Activated CD8-positive, alpha-beta memory T cell treated with anti-CD3 and anti-CD28 coated beads for 4 hours (primary cell): ENCODE data around the gene EHBP1.

Experiments used
- DNase-seq, 2 donors: peaks; one replicate each; pipeline ENCODE4 v3.0.0-alpha.2; 2020; ENCODE audit warnings: low read depth in 2 of 2

Gene EHBP1

DNA sequence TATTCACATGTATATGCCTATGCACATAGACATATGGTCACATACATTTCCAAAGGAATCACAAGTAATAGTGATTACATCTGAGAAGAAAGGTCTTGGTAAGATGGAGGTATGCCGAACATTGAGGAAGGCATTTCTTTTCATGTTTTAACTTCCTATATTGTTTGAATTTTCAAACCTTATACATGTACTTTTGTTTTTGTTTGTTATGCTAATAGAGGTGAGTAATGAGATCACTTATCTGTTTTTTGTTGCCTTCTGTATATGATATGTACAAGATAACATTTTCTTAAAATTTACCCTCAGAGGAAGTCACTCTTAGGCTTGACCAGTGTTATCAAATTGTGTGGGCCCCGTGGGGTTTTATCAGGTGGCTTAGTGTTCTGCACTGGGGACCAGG lies 178.6 kb downstream of the EHBP1 start:
- no peak for DNase-seq

DNA sequence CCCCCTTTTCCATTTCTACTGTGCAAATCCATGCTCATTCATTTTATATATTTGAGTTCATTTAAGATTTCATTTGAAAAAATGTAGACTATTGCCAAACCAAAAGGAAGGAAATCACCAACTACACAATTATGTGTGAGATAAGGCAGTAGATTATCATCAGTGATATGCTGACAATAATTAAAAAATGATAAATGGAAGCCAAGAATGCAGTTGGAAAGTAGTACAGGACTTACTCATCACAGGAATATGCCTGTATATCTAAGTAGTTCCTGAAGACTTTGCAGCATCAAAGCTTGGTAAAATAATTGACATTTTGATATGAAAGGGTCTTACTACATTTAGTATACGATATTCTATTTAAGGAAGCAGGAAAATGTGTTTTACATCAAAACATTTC lies 179.0 kb downstream of the EHBP1 start:
- no peak for DNase-seq

DNA sequence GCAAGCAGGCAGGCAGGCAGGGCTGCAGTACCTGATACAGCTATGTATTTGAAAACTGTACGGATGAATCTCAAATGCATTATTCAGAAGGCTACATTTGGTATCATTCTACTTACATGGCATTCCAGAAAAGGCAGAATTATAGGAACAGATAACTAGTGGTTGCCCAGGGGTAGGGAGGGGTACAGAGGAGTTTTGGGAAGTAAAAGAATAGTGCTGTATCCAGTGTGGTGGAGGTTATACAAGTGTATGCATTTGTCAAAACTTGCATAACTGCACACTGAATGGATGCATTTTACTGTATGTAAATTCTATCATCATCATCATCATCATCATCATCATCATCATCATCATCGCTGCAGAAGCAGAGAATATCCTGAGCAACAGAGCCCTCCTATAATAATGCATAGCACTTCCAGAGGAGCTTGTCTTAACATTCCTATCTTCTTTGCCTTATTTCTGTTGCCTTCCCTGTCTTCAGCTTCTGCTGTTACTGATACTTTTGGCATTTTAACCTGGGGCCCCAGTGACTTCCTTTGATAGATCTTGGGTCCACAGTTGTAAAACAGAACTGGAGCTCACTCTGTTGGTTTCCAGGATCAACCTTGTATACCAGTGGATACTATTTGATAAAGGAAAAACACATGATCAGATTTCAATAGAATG lies 189.6 kb downstream of the EHBP1 start:
- no peak for DNase-seq

DNA sequence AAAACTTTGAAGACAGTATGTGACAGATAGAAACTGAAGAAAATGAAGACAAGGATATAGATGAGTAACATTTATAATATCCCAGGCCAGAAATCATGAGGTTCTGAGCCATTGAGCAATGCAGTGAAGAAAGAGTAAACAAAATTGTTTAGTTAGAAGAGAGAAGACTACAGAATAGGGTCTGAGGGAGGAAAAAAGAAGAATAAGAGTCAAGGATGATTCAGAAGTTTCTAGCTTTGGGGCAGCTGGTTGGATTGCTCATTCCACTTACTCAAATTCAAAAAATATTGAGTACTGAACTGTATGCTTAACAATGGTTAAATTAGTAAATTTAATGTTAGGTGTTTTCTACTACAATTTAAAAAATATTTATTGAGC lies 190.1 kb downstream of the EHBP1 start:
- no peak for DNase-seq

DNA sequence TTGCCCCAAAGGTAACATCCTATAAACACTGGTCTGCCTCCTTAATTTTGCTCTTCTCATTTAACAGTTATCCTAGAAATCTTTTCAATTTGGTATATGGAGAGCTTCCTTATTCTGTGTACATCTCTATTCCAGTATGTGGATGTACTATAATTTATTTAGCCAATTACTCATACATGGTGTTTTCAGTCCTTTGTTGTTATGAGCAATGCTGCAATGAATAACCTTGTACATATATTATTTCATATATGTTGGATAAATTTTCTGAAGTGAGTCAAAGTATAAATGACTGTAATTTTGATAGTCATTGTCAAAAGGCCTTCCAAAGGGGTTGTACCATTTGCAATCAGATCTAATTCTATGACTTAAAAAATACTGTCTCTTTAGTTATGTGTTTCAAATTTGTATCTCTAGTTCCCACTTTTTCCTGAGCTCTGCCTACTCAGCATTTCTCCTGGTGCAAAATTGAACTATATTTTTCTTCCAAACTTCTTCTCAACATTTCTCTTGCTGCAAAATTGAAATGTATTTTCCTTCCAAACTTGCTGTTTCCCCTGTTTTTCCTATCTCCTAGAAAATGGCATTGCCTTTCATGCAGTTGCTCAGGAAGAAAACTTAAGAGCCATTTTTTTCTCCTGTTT lies 191.8 kb downstream of the EHBP1 start:
- no peak for DNase-seq

- DNase-seq: no peak
These were observed 198.8 kb downstream of the EHBP1 start for GRCh38 chr2:62904344-62904743.

GRCh38 chr2:62908145-62908544 lies 202.6 kb downstream of the EHBP1 start:
- DNase-seq: no peak

GRCh38 chr2:62913311-62913710 lies 207.8 kb downstream of the EHBP1 start:
- no peak for DNase-seq

GRCh38 chr2:62919041-62919440 lies 213.5 kb downstream of the EHBP1 start:
- DNase-seq: no peak

- DNase-seq: no peak
These were observed 214.6 kb downstream of the EHBP1 start for GRCh38 chr2:62920070-62920469.

GRCh38 chr2:62923242-62923641 lies 217.7 kb downstream of the EHBP1 start:
- no peak for DNase-seq

- no peak for DNase-seq
These were observed 218.4 kb downstream of the EHBP1 start for GRCh38 chr2:62923881-62924280.

GRCh38 chr2:62928015-62928414 lies 222.5 kb downstream of the EHBP1 start:
- no peak for DNase-seq

DNA sequence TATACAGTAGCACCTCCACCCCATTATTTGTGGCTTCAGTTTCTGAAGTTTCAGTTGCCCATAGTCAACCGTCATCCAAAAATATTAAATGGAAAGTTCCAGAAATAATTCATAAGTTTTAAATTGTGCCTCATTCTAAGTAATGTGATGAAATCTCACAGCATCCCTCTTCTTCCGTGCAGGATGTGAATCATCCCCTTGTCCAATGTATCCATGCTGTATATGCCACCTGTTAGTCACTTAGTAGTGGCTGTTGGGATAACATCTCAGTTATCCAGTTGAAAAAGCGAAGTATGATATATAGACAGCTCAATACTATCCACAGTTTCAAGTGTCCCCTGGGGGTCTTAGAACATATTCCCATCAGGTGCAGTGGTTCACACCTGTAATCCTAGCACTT lies 226.0 kb downstream of the EHBP1 start:
- DNase-seq: no peak

DNA sequence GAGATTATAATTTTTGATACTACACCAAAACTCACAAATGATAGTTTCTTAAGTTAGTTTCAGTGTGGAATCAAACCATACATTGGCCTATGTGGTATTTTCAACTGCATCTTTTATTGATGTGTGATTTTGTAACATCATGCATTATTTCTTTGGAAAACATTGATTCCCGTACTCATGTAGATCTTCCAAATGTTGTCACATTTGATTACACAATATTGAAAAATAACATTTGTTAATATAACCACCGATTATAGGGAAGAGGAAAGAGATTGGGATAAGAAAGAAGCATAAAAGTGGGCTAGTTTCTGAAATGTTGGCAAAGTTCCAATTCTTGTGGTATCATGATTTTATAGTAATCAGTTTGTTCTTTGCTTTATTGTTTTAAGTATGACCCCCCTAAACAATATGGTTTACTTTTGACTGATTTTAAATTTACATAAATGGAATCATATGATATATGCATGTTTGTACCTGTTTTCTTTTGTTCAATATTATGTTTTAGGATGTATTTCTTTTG lies 227.9 kb downstream of the EHBP1 start:
- no peak for DNase-seq

DNA sequence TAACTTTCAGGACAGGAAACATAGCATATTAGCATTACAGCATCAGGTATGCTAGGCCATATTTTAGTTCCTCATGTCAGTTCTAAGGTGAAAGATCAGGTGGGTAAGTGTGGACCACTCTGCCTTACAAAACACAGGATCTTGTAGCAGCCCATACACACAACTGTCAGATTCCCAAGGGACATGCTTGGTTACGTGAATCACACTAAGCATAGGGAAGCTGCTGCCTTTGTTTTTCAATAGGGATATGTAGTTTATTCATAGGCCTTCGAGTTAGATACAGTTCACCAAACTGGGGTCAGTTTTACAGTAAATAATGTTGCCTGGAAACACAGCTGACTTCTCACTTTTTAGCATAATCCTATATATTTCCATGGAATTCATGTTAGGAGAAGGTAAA lies 229.0 kb downstream of the EHBP1 start:
- DNase-seq: no peak

- DNase-seq: no peak
These were observed 232.6 kb downstream of the EHBP1 start for GRCh38 chr2:62938126-62938525.

GRCh38 chr2:62939735-62940491 lies 234.4 kb downstream of the EHBP1 start:
- DNase-seq: no peak

DNA sequence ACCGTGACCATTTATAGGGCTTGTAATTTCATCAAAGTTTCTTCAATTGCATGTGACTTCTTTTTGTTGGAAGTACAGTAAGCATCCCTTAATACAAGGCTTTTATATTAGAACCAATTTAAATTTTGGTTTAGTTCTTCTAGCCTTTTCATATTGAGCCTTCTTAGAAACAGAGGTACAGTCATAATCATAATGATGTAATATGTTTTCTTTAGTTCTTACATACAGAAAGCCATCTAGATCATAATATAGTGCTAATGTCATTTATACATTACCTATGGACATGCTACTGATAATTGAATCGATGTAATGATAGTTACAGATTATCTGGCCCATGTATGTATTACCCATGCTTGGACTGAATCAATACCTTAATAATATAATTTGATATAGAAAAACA lies 235.2 kb downstream of the EHBP1 start:
- DNase-seq: no peak

GRCh38 chr2:62941413-62941812 lies 235.9 kb downstream of the EHBP1 start:
- DNase-seq: no peak

- DNase-seq: no peak
These were observed 238.8 kb downstream of the EHBP1 start for GRCh38 chr2:62944362-62944761.

GRCh38 chr2:62947403-62947802 lies 241.9 kb downstream of the EHBP1 start:
- DNase-seq: no peak

DNA sequence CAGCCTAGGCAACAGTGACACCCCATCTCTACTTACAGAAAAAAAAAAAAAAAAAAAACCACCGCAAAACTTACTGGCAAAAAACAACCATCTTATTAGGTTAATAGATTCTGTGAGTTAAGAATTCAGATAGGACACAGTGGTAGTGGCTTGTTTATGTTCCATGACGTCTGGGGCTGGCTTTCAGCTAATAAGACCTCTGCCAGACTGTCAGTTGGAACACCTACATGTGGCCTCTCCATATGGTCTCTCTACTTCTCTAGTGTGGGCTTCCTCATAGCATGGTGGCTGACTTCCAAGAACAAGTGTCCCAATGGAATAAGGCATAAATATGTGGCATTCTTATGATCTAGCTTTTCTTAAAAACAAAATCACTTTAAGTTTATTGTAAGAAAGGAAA lies 251.1 kb downstream of the EHBP1 start:
- DNase-seq: no peak
